A673 (cell line): ENCODE data around the gene SLIT1.

Experiments
- CTCF ChIP-seq: fragments of 300-800, 200-600 bp; sonication (generic); conservative IDR thresholded peaks from 2 replicates; pipeline ENCODE4 v1.5.1; 2017; ENCODE audit warnings: low read depth, mild to moderate bottlenecking, antibody characterized with exemption, low read length, moderate library complexity, mixed read lengths
- EZH2 ChIP-seq: fragments of 200-600 bp; sonication (generic); IDR thresholded peaks from 2 replicates; pipeline ENCODE4 v1.6.1; 2017; ENCODE audit warnings: borderline replicate concordance, low read depth, mild to moderate bottlenecking, mixed read lengths, antibody characterized with exemption, low read length; ENCODE audit not compliant: poor library complexity, severe bottlenecking

DNA sequence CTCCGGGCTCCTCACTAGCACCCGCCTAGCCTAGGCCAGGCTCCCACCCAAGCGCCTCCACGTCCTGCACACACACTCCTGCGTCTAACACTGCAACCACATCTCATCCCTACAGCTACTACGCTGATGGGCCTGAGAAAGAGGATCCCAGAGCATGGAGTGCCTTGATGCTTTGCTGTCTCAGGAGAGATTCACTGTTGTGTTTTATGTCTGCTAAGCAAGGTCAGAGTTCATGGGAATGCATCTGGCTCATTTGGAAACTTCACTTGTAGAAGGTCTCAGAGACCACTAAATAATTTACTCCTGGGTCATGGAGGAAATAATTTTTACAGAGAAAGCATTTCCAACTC is 88.7 kb downstream of the SLIT1 start:
- no peak for TF ChIP-seq CTCF
- TF ChIP-seq EZH2: no peak
